Anterior cingulate cortex (tissue), 58 donors: ENCODE data around the gene SLIT2.

Experiments
- DNase-seq, 58 donors: peaks; one replicate each; lab custom pipeline; 2025; lab: John Stamatoyannopoulos, UW

SLIT2 gene, protein sequence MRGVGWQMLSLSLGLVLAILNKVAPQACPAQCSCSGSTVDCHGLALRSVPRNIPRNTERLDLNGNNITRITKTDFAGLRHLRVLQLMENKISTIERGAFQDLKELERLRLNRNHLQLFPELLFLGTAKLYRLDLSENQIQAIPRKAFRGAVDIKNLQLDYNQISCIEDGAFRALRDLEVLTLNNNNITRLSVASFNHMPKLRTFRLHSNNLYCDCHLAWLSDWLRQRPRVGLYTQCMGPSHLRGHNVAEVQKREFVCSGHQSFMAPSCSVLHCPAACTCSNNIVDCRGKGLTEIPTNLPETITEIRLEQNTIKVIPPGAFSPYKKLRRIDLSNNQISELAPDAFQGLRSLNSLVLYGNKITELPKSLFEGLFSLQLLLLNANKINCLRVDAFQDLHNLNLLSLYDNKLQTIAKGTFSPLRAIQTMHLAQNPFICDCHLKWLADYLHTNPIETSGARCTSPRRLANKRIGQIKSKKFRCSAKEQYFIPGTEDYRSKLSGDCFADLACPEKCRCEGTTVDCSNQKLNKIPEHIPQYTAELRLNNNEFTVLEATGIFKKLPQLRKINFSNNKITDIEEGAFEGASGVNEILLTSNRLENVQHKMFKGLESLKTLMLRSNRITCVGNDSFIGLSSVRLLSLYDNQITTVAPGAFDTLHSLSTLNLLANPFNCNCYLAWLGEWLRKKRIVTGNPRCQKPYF (N-terminal part only)

DNA sequence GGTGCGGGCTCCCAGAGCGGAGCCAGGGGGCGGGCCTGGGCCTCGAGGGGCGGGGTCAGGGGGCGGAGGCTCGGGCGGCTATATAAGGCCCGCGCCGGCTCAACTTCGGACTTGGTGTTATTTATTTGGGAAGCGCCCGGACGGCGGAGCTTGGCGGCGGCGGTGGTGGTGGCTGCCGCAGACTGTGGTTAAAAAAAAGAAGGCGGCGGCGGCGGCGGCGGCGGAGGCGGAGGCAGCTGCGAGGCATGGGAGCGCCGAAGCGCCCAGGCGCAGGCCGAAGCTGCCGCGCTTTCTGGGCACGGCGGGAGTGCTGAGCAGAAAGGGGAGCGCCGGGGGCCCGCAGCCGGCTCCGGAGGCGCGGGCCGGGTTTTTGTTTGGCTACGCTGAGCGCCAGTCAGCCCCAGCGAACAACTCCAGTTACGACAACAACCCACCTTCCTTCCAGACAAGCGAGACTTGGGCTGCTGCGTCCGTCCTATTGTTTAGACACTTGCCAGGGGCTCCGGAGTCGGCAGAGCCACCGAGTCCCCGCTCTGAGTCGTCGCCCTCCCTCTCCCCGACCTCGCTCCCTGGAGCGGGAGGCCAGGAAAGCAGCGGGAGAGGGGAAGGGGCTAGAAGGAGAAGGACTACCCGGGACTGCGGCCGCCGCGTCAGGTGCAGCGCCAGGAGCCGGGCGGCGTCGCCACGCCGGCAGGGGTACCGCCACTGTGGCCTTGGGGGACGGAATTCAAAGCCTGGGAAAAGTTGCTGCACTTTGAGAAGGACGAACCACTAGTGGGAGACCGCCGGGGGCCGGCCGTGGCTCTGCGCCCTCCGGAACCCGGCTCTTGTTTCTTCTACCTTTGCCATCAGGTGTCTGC lies at the start of gene SLIT2:
TSS of gene SLIT2 (plus strand) at position 110 of the 860 bp plus-strand sequence. CDS start 1,911 bp downstream, outside the sequence.
- DNase-seq, result peak in 52 of 58 donors; percentile 9 to 85 (median 52)

DNA sequence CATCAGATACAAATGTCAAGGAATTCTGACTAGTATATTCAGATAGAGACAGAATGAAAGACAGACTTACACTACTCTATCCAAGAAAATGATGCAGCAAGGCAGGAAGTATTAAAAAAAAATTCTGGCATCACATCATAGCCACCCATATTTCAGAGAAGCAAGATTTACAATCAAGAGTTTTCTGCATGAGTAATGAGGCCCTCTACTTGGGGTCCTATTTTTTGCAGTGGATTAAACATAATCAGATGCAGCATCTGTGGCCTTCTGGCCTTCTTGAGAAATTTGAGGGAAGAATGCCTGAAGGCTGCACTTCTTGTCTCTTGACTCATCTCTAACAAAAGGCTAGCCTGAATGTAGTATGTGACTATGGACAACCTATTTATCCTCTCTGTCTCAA lies 48.2 kb upstream of the SLIT2 start:
- no peak for DNase-seq

DNA sequence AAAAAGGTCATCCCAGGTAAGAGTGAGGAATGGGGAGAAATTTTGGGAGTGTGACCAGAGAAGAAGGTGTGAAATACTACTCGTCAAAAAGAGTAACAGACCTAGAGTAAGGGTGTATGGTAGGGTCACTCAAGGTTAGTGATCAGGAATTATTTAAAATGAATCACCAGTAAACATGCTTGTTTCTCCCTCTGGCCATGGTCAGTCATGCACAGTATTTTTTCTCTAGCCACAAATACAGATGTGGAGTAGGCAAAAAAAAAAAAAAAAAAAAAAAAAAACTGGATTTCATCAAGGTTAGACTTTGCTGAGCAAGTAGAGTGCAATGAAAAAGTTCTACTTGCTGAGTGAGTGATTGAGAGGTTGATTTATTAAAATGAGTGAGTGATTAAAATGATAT lies 34.2 kb upstream of the SLIT2 start:
- no peak for DNase-seq

DNA sequence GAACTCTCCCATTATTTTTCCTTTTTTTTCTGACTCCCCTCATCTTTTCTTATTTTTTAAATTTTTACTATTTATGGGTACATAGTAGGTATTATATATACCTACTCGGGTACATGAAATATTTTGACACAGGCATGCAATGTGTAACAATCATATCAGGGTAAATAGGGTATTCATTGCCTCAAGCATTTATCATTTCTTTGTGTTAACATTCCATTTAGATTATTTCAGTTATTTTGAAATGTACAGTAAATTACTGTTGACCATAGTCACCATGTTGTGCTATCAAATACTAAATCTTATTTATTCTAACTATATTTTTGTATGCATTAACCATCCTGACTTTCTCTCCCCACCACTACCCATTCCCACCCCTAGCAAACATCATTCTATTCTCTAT lies 33.8 kb upstream of the SLIT2 start:
- DNase-seq, result no peak

DNA sequence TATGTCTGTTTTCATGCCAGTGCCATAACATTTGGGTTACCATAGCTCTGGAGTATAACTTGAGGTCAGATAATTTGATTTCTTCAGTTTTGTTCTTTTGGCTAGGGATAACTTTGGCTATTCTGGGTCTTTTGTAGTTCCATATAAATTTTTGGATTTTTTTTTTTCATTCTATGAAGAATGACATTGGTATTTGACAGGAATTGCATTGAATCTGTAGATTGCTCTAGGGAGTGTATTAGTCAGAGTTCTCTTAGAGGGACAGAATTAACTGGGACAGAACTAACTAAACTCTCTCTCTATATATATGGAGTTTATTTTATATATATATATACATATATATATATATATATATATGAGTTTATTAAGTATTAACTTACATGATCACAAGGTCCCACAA lies 32.2 kb upstream of the SLIT2 start:
- no peak for DNase-seq

GRCh38 chr4:20237894-20238537 lies 13.7 kb upstream of the SLIT2 start:
- no peak for DNase-seq

- peak in 2 of 58 donors; percentile 8 to 53 for DNase-seq
Observed at GRCh38 chr4:20248155-20248558, 3.5 kb upstream of the SLIT2 start.

DNA sequence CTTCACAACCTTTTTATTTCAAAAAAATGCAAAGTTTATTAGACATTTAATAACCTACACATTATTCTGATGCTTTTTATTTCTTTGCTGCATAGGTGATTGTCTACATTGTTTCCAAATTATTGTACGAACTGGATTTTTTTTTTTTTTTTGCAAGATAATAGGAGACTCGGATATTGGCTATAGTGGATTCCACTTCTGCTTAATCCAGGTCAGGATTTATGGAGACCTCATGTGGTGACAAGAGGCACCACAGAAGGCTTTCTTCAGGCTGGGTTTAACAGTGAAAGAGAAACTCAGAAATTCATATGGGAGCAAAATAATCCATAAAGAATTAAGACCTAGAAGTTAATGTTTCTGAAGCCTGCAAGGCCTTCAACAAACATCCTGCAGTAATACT lies 2.4 kb upstream of the SLIT2 start:
- no peak for DNase-seq

DNA sequence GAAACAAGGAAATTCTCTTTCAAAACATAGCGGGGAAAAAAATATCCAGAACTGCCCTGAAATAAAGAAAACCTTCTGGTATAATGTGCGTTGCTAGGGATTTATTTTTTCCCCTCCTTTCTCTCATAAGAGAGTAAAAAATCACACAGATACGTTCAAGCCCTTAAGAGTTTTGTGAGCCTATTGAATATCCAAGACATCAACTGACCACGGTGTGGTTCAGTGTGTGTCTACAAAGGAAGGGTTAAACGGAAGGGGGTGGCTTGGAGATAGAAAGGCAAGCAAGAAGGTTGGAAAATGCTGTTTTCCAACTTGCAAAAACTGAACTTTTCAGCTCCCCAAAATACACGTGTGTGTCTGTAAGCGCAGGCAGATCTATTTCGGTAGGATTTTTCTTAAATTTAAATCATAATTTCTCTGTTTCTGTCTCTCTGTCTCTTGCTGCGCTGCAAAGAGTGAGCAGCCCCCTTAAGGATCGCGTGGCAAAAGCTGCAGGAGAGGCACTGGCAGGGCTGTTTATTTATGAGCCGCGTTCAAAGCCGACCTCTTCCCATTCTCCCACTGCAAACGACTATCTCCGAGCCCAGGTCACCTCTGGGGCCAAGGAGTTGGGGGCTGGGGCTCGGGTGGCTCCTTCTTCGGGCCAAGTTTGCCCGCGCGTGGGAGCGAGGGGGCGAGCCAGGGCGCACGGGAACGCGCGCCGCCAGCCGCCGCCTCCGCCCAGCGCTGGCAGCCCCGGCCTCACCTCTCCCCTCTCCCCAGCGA lies 492 bp upstream of the SLIT2 start:
- DNase-seq, result peak in 3 of 58 donors; percentile 39 to 53 (median 51)

DNA sequence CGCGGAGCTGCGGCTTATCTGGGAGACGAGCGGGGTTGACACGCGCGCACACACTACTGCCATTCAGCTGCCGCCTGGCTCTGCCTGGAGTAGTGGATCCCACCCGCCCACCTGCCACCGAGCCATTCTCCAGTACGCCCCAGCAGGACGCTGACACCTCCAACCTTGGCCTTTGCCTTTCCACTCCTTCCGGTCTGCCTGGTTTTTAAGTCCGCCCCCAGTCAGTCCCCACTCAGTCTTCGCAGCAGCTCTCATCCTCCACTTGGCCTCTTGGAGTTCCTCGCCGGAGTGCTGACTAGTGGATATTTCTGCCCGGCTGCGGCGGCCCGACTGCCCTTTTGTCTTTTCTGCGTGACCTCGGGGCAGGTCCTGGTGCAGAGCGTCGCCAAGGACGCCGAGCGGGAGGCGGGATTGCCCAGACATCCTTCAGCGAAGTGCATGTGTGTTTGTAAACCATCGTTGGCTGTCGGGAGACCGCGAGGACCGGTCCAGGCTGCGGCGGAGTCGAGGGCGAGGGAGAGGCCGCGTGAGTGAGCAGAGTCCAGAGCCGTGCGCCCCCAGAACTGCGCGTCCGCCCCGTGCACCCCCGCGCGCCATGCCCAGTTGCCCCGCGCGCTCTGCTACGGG lies 1.1 kb downstream of the SLIT2 start:
- DNase-seq, result peak in 8 of 58 donors; percentile 1 to 43 (median 20)

- peak in 2 of 58 donors; percentile 1 to 4 for DNase-seq
Observed at GRCh38 chr4:20253283-20253734, 1.6 kb downstream of the SLIT2 start.

- peak in 12 of 58 donors; percentile 2 to 56 (median 23) for DNase-seq
Observed at GRCh38 chr4:20253735-20254409, 2.2 kb downstream of the SLIT2 start.

GRCh38 chr4:20254511-20255250 lies 3.0 kb downstream of the SLIT2 start:
- peak in 6 of 58 donors; percentile 5 to 26 (median 14) for DNase-seq

DNA sequence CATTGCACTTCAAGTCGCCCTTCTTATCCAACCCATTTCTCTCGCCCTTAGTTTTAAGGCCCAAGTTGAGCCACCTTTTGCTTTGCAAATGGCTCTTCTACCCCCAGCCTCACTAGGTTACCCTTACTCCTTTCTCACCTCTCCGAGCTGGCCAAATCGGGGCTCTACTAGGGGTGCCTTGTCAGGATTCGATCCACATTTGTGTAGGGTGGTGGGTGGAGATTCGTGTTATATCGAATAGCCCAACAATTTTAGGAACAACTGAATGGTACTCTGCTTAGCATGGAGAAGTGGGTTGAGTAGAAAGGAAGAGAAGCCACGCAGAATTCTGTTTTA lies 3.5 kb downstream of the SLIT2 start:
- no peak for DNase-seq

DNA sequence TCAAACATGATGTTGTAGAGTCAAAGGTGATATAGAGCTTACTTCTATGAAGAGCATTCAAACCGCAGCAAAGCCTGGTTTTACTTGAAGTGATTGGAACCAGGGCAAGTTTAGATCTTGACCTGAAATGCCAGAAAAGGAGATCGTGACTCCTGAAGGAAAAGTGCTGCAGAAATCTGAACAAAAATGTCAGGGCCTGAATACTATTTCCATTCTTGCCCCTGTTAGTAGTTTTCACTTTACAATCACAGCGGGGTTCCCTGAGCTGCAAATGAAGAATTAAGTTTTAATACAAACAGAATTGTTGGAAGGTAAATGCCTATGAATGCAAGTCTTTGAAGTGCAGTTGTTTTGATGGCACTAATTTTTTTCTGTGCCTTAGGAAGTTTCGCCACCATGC lies 4.1 kb downstream of the SLIT2 start:
- no peak for DNase-seq

DNA sequence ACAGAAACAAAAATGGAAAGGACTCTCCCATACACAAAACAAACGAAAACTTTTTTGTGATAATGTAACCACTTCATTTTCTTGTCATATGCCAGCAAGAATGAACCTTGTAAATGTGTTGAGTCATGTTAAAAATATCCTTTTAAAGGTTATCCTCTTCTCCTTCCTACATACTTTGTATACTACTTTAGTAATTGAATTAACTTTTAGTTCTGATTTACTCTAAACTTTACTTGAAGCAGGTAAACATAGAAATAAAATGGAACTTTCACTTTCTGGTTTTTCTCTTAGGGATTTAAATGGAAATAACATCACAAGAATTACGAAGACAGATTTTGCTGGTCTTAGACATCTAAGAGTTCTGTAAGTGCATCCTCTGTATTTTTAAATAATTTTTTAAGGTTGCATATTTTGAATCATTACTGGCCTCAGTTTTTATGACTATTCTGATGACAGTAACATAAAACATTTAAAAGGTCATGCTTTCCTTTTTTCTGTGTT lies 4.7 kb downstream of the SLIT2 start:
- DNase-seq, result no peak

- DNase-seq, result no peak
Observed at GRCh38 chr4:20259707-20260106, 8.0 kb downstream of the SLIT2 start.

DNA sequence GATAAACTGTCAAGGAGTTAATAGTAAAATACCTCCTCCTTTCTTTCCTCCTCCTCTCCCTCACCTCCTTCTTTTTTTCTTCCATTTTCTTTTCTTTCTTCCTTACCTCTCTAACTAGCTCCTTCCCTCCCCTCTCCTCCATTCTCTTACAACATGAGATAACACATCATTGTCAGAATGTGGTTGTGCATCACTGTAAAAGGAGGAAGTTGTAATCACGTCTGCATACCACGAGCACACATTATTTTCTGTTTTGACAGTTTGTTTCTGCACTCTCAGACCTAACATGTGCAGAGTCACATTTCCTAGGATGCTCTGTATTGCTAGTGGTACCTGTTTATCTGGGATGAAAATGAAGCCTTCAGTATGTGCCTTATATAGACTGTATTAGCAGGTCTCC lies 9.1 kb downstream of the SLIT2 start:
- DNase-seq, result no peak
